Measurements from ENCODE around the gene PHC3. TPM values are rescaled to one million over a fixed set of nuclear protein-coding genes. Genes with fewer than 3 reads are reported as not detected.

The PHC3 gene
- total and polyA plus RNA-seq, 8 donors, result 4.7 to 253 (median 92.5) TPM

DNA sequence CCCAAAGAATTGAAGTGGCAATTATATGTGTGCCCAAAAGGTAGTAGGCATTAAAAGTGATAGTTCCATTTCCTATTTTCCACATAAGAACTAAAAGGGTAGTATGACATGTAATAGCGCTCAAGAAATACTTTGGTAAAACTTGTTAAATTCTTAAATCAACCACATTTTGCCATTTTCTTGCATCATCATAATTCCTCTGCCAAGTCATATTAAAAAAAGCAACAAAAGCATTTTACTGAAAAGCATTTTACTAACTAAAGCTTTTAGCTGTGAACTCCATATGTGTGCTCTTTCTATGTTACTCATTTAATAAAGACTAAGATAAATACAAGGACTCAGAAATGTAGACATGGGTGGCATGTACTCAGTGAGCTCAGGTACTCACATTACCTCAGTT is 73.6 kb downstream of the PHC3 start:
- H3K36me3 ChIP-seq, result peaks cover 22 to 90% (median 69%) of the 10 kb centered on the region in 4 donors
- peaks cover 0 to 15% (median 4%) of the 10 kb centered on the region in 4 donors for H3K4me1 ChIP-seq
- TF ChIP-seq POLR2A (IDR thresholded peaks at IDR 0.05), result no peak
- TF ChIP-seq CTCF (IDR thresholded peaks at IDR 0.05), result no peak
- no peak for TF ChIP-seq POLR2AphosphoS5 (IDR thresholded peaks at IDR 0.05)
- WGBS, 5 donors, result 88 to 100% (median 100%) methylated on average over 1 of the region's 1 CpG
- H3K9me3 ChIP-seq, result no peaks in the 10 kb centered on the region
- no peak overlapping the region for H3K4me3 ChIP-seq
- no peaks in the 10 kb centered on the region for H3K27me3 ChIP-seq
- no peak overlapping the region for H3K27ac ChIP-seq
- intact Hi-C loops (cut with DNase I; ENCODE audit: low total_unique reads), result no loop called here
- no peak for DNase-seq

DNA sequence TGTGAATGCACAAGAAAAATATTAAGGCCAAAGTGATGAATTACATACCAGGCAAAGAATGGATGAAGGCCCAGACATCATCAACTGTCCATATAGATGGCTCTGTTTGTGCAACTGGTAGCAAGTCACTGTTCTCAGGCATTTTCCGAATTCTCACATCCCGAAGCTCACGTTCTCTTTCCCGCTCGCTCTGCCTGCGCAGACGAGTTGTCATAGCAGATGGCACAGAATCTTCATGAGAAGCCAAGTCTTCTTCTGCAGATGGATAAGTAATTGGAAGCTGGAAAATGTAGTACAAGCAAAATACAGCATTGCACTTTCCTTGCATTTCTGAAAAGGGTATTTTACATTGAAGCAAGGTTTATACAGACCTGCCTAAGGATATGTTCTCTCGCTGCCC is 79.1 kb downstream of the PHC3 start:
- no peak for DNase-seq
- 96 to 97% (median 96%) methylated on average over 8 of the region's 8 CpGs for WGBS, 5 donors
- TF ChIP-seq POLR2A (IDR thresholded peaks at IDR 0.05) (no peak), CTCF (IDR thresholded peaks at IDR 0.05) (no peak), EP300 (IDR thresholded peaks at IDR 0.05) (no peak)
- no peak overlapping the region for H3K27ac ChIP-seq
- H3K36me3 ChIP-seq, result peaks cover 25 to 99% (median 86%) of the 10 kb centered on the region in 4 donors
- H3K4me3 ChIP-seq, result no peak overlapping the region
- no peaks in the 10 kb centered on the region for H3K27me3 ChIP-seq
- peaks cover 0 to 10% (median 0%) of the 10 kb centered on the region in 4 donors for H3K4me1 ChIP-seq
- no peaks in the 10 kb centered on the region for H3K9me3 ChIP-seq
- intact Hi-C loops (cut with DNase I; ENCODE audit: low total_unique reads), result no loop called here

DNA sequence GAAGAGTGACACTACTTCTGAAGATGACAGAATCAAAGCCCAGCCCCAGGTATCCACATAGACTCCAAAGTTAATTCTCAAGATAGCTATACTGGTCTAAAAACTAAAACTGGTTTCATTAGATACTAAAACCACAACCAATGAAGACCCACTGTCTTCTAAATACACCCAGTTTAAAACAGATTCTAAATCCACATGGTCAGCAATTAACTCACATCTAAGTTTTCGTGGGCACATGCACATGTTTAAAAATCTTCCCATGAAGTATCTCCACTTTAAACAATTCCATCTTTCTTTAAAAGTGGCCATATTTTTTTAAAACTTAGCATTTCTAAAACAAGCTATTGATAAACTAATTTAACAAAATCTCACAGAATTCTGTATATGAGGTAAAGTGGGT is 80.6 kb downstream of the PHC3 start:
- H3K36me3 ChIP-seq, result peaks cover 22 to 100% (median 90%) of the 10 kb centered on the region in 4 donors
- no peak for DNase-seq
- TF ChIP-seq POLR2AphosphoS5 (IDR thresholded peaks at IDR 0.05) (no peak), CTCF (IDR thresholded peaks at IDR 0.05) (no peak), EP300 (IDR thresholded peaks at IDR 0.05) (no peak), POLR2A (IDR thresholded peaks at IDR 0.05) (no peak)
- no peaks in the 10 kb centered on the region for H3K9me3 ChIP-seq
- H3K27me3 ChIP-seq, result no peaks in the 10 kb centered on the region
- intact Hi-C loops (cut with DNase I; ENCODE audit: low total_unique reads), result no loop called here
- peaks cover 0 to 10% (median 0%) of the 10 kb centered on the region in 4 donors for H3K4me1 ChIP-seq
- no peak overlapping the region for H3K4me3 ChIP-seq
- H3K27ac ChIP-seq, result no peak overlapping the region
- 88 to 100% (median 92%) methylated on average over 1 of the region's 1 CpG for WGBS, 5 donors

DNA sequence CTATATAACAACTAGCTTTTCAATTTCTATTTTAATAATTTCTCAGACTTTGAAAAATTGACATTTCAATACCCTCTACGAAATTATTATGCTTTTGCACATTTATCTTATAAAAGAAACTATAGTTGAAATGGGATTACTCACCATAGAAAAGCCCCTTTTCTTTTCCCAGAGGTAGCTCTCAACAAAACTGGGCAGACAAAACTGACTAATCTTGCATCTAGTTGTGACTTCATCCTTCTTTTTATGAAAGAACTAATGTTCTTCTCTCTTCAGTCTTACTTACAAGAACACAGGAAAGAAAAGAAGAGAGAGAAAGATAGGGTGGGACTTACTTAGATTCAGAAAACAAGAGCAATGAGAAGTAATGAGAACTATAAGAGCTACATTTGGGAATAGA is 82.8 kb downstream of the PHC3 start:
- WGBS, 5 donors, result 75 to 84% (median 79%) methylated on average over 1 of the region's 1 CpG
- Histone ChIP-seq H3K9me3 (no peaks in the 10 kb centered on the region), H3K4me3 (no peak overlapping the region), H3K27ac (no peak overlapping the region), H3K27me3 (no peaks in the 10 kb centered on the region), H3K4me1 (peaks cover 0 to 10% (median 0%) of the 10 kb centered on the region in 4 donors), H3K36me3 (peaks cover 25 to 100% (median 98%) of the 10 kb centered on the region in 4 donors)
- TF ChIP-seq POLR2AphosphoS5 (IDR thresholded peaks at IDR 0.05), result no peak
- TF ChIP-seq POLR2A (IDR thresholded peaks at IDR 0.05), result no peak
- no peak for TF ChIP-seq CTCF (IDR thresholded peaks at IDR 0.05)
- no peak for TF ChIP-seq EP300 (IDR thresholded peaks at IDR 0.05)
- DNase-seq, result no peak
- intact Hi-C loops (cut with DNase I; ENCODE audit: low total_unique reads), result no loop called here
